IMR-90 (cell line): Measurements from ENCODE around the gene GSG1L. TPM values are rescaled to one million over a fixed set of nuclear protein-coding genes. Genes with fewer than 3 reads are reported as not detected.

Source experiments
- ATAC-seq: fragments of 200-7000 bp; cut with Tn5 transposase; 2 replicates; pipeline ENCODE4 v1.9.1; 2020; ENCODE audit warnings: low read depth, mild to moderate bottlenecking, moderate library complexity
- BruUV-seq: library from RNA; stranded (reverse); fragments of 400-500 nt; replicated peaks from 2 replicates; lab custom pipeline; 2021; lab: Mats Ljungman, UMichigan
- CTCF ChIA-PET: fragments of 300-600 bp; formaldehyde crosslinking; extraction: SDS; loops from one replicate; lab custom pipeline; 2021; ENCODE audit warnings: antibody characterized with exemption; lab: Yijun Ruan, JAX
- POLR2A ChIA-PET: fragments of 300-600 bp; sonication (Branson Sonifier 250); formaldehyde crosslinking; loops from one replicate; lab custom pipeline; 2022; ENCODE audit warnings: antibody characterized with exemption; ENCODE audit not compliant: unreplicated experiment; lab: Charles Lee
- DNase-seq: peaks from one replicate; pipeline ENCODE4 v3.0.0; 2013
- H2AFZ ChIP-seq: replicated peaks from 2 replicates; pipeline ENCODE3; 2013; ENCODE audit warnings: low read length, mild to moderate bottlenecking; ENCODE audit not compliant: poor library complexity
- H2AK5ac ChIP-seq: 2 replicates; pipeline ENCODE4 v1.6.1; 2013; ENCODE audit warnings: low read depth, low read length, inconsistent platforms
- H2AK9ac ChIP-seq: replicated peaks from 2 replicates; pipeline ENCODE3; 2013; ENCODE audit warnings: mild to moderate bottlenecking, low read depth, low read length, moderate library complexity; ENCODE audit not compliant: poor library complexity
- H2BK120ac ChIP-seq: 2 replicates; pipeline ENCODE4 v1.6.1; 2013; ENCODE audit warnings: low read depth, low read length, inconsistent platforms
- H2BK15ac ChIP-seq: 3 replicates; pipeline ENCODE4 v1.6.1; 2013; ENCODE audit warnings: low read depth, low read length, inconsistent platforms
- H2BK20ac ChIP-seq: 2 replicates; pipeline ENCODE4 v1.6.1; 2013; ENCODE audit warnings: low read depth, mild to moderate bottlenecking, inconsistent platforms, low read length, moderate library complexity
- H2BK5ac ChIP-seq: 2 replicates; pipeline ENCODE4 v1.6.1; 2013; ENCODE audit warnings: mild to moderate bottlenecking, low read depth, low read length, inconsistent platforms; ENCODE audit not compliant: poor library complexity, severe bottlenecking
- H3K14ac ChIP-seq: replicated peaks from 2 replicates; pipeline ENCODE4 v1.6.1; 2013; ENCODE audit warnings: low read depth, low read length, inconsistent platforms
- H3K18ac ChIP-seq: 2 replicates; pipeline ENCODE4 v1.6.1; 2013; ENCODE audit warnings: low read depth, low read length, control low read depth
- H3K23ac ChIP-seq: 2 replicates; pipeline ENCODE4 v1.6.1; 2013; ENCODE audit warnings: low read depth, low read length, inconsistent platforms
- H3K27ac ChIP-seq: 2 replicates; pipeline ENCODE4 v1.5.1; 2013; ENCODE audit warnings: mild to moderate bottlenecking, control low read depth, low read length; ENCODE audit not compliant: insufficient read depth
- H3K27me3 ChIP-seq: 2 replicates; pipeline ENCODE4 v1.6.1; 2013; ENCODE audit warnings: low read length; ENCODE audit not compliant: control insufficient read depth, insufficient read depth
- H3K36me3 ChIP-seq: 2 replicates; pipeline ENCODE4 v1.6.1; 2013; ENCODE audit warnings: low read length, mixed read lengths; ENCODE audit not compliant: control insufficient read depth, insufficient read depth
- H3K4ac ChIP-seq: 2 replicates; pipeline ENCODE4 v1.6.1; 2013; ENCODE audit warnings: low read depth, low read length, inconsistent platforms
- H3K4me1 ChIP-seq: 2 replicates; pipeline ENCODE4 v1.6.1; 2013; ENCODE audit warnings: low read length, mixed read lengths; ENCODE audit not compliant: control insufficient read depth, insufficient read depth
- H3K4me2 ChIP-seq: 2 replicates; pipeline ENCODE4 v1.6.1; 2013; ENCODE audit warnings: low read depth, mild to moderate bottlenecking, control low read depth, low read length, moderate library complexity
- H3K4me3 ChIP-seq: 2 replicates; pipeline ENCODE4 v1.5.1; 2013; ENCODE audit warnings: low read depth, mild to moderate bottlenecking, control low read depth, low read length, moderate library complexity; ENCODE audit not compliant: insufficient read depth
- H3K56ac ChIP-seq: 2 replicates; pipeline ENCODE4 v1.6.1; 2013; ENCODE audit warnings: low read length, inconsistent platforms; ENCODE audit not compliant: insufficient read depth; ENCODE audit errors: extremely low read depth
- H3K79me1 ChIP-seq, 2 experiments: 2 replicates each; pipeline ENCODE4 v1.6.1; 2013; ENCODE audit warnings: low read length in 2 of 2, inconsistent platforms in 1 of 2, low read depth in 1 of 2
- H3K9ac ChIP-seq: 2 replicates; pipeline ENCODE4 v1.6.1; 2013; ENCODE audit warnings: low read depth, low read length, control low read depth
- H3K9me1 ChIP-seq: 2 replicates; pipeline ENCODE4 v1.6.1; 2013; ENCODE audit warnings: low read length, inconsistent platforms; ENCODE audit not compliant: insufficient read depth
- H3K9me3 ChIP-seq: 2 replicates; pipeline ENCODE4 v1.6.1; 2013; ENCODE audit warnings: low read length; ENCODE audit not compliant: control insufficient read depth, insufficient read depth
- H4K20me1 ChIP-seq: 2 replicates; pipeline ENCODE4 v1.6.1; 2013; ENCODE audit warnings: low read length, inconsistent platforms; ENCODE audit not compliant: insufficient read depth
- H4K5ac ChIP-seq: 2 replicates; pipeline ENCODE4 v1.6.1; 2013; ENCODE audit warnings: mild to moderate bottlenecking, low read depth, low read length, control low read depth
- H4K8ac ChIP-seq, 2 experiments: 2 replicates each; pipeline ENCODE4 v1.6.1; 2013; ENCODE audit warnings: low read depth in 2 of 2, low read length in 2 of 2, control low read depth in 1 of 2, inconsistent platforms in 1 of 2
- H4K91ac ChIP-seq: 2 replicates; pipeline ENCODE4 v1.6.1; 2013; ENCODE audit warnings: low read depth, low read length, inconsistent platforms; ENCODE audit not compliant: insufficient read depth
- CHD1 ChIP-seq: IDR thresholded peaks from 2 replicates; pipeline ENCODE4 v1.6.1; 2012; ENCODE audit warnings: low read depth, low read length, improper control_type of control experiment
- MXI1 ChIP-seq: IDR thresholded peaks from 2 replicates; pipeline ENCODE4 v1.6.1; 2012; ENCODE audit warnings: low read depth, mild to moderate bottlenecking, low read length, moderate library complexity, borderline replicate concordance
- RCOR1 ChIP-seq: IDR thresholded peaks from 2 replicates; pipeline ENCODE4 v1.6.1; 2012; ENCODE audit warnings: mild to moderate bottlenecking, low read length, improper control_type of control experiment; ENCODE audit not compliant: insufficient replicate concordance
- WGBS, 2 experiments: methylation state at CpG; one replicate each; pipeline versions ENCODE4 v1.1.5 to v1.1.7; 2013; ENCODE audit warnings: missing lambda C conversion rate in 2 of 2; ENCODE audit not compliant: insufficient read length in 1 of 2; ENCODE audit errors: extremely low coverage in 2 of 2; 5-methylcytosine and 5-hydroxymethylcytosine counted together
- dilution Hi-C: fragments of 300-500 bp; cut with HindIII; formaldehyde crosslinking; loops from one replicate; pipeline ENCODE4 v1.14.3; 2018; ENCODE audit warnings: low sequenced_read_pairs; ENCODE audit not compliant: unreplicated experiment
- in situ Hi-C: fragments of 300-500 bp; cut with MboI; formaldehyde crosslinking; loops from 3 replicates; pipeline ENCODE4 v1.14.3; 2019; ENCODE audit warnings: low sequenced_read_pairs, inconsistent platforms, mixed read lengths
- intact Hi-C: fragments of 100-400 bp; cut with micrococcal nuclease; formaldehyde crosslinking; loops from 2 replicates; pipeline ENCODE4 v1.10.0; 2022
- polyA plus RNA-seq, 3 experiments: library from polyadenylated mRNA; depleted of rRNA; stranded (reverse); fragments of >200 nt; gene quantifications; 2 replicates each; pipeline ENCODE4 v1.2.3, GENCODE V29; 2012; ENCODE audit warnings: low replicate concordance in 1 of 3
- total RNA-seq: library from RNA; depleted of rRNA; stranded (reverse); fragments of >200 nt; gene quantifications from 2 replicates; pipeline ENCODE4 v1.2.3, GENCODE V29; 2012
- TF ChIP-seq, protein P1 (sequence below): fragments of 150-350 bp; IDR thresholded peaks from 2 replicates; pipeline ENCODE4 v1.6.1; 2017; ENCODE audit warnings: mild to moderate bottlenecking, antibody characterized with exemption, low read length, low read depth

GSG1L gene
- total and polyA plus RNA-seq, 2 of the 4 experiments (the other 2 are of a cell fraction) = not detected

DNA sequence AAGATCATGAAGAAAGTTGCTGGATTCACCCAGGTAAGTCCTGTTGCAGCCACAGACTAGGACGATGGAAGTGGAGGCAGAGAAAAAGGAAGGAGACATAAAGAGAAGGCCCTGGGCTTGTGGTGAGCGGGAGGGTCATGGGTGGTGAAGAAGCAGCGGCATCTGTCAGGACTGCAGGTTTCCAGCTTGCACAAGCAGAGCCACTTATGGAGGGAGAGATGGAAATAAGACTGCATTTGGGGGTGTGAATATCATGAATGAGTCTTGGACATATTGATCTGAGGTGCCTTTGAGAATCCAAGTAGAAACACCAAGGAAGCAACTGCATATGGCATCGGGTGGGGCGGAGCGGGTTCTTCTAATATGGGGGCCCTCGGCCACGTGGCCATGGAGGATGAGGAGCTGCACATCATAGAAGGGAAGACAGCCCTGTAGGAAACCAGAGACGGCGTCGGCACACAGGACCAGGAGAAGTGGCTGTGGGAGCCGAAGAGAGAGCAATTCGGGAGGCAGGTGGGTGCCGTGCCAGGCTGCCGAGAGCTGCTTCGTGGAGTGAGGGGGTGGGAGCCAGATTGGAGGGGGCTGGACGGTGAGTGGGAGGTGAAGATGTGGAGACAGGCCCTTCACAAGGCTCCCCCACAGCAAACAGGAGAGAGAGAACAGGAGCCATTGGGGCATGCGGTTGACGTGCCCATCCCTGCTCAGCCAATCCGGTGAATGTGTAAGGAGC lies 243.5 kb downstream of the GSG1L start:
- no peak overlapping the region for H2BK120ac ChIP-seq
- H2BK20ac ChIP-seq = no peak overlapping the region
- no peak for DNase-seq
- H3K4ac ChIP-seq = no peak overlapping the region
- no peak overlapping the region for H4K91ac ChIP-seq
- intact Hi-C loops = no loop called here
- no peak overlapping the region for H3K4me2 ChIP-seq
- no peak overlapping the region for H3K56ac ChIP-seq
- TF ChIP-seq, protein P1, sequence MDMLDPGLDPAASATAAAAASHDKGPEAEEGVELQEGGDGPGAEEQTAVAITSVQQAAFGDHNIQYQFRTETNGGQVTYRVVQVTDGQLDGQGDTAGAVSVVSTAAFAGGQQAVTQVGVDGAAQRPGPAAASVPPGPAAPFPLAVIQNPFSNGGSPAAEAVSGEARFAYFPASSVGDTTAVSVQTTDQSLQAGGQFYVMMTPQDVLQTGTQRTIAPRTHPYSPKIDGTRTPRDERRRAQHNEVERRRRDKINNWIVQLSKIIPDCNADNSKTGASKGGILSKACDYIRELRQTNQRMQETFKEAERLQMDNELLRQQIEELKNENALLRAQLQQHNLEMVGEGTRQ = no peak
- TF ChIP-seq CHD1 (no peak), MXI1 (no peak), RCOR1 (no peak)
- H3K36me3 ChIP-seq = no peaks in the 10 kb centered on the region
- no peak overlapping the region for H3K9ac ChIP-seq
- BruUV-seq = no TSS peak
- dilution Hi-C loops = no loop called here
- H3K14ac ChIP-seq = no peak overlapping the region
- in situ Hi-C loops = no loop called here
- H3K18ac ChIP-seq = no peak overlapping the region
- H3K27ac ChIP-seq = no peak overlapping the region
- H2AK5ac ChIP-seq = no peak overlapping the region
- no peak for ATAC-seq
- H2BK15ac ChIP-seq = no peak overlapping the region
- no peaks in the 10 kb centered on the region for H3K9me1 ChIP-seq
- no peak overlapping the region for H2AK9ac ChIP-seq
- no peak overlapping the region for H2AFZ ChIP-seq
- H2BK5ac ChIP-seq = no peak overlapping the region
- H3K9me3 ChIP-seq = no peaks in the 10 kb centered on the region
- H3K79me1 ChIP-seq = no peaks in the 10 kb centered on the region
- H4K8ac ChIP-seq = no peak overlapping the region
- ChIA-PET POLR2A (no interaction called here), CTCF (no interaction called here)
- WGBS, 2 experiments = 80% methylated on average over 8 of the region's 20 CpGs; no CpG with 5 or more reads in 1 of the 2 experiments
- no peak overlapping the region for H3K23ac ChIP-seq
- peaks cover 42% of the 10 kb centered on the region for H3K27me3 ChIP-seq
- no peaks in the 10 kb centered on the region for H4K20me1 ChIP-seq
- no peaks in the 10 kb centered on the region for H3K4me1 ChIP-seq
- no peak overlapping the region for H4K5ac ChIP-seq
- no peak overlapping the region for H3K4me3 ChIP-seq
